Inflammatory macrophage (primary cell): ENCODE data around the gene CLIC5.

Source experiments
- DNase-seq, 2 donors: peaks; one replicate each; pipeline ENCODE4 v3.0.0-alpha.2; 2020 to 2022
- total RNA-seq, 18 experiments: gene quantifications; one replicate each; lab custom pipeline; 2026; ENCODE audit warnings: mixed read lengths in 6 of 18, inconsistent platforms in 2 of 18; lab: John Stamatoyannopoulos, UW

The CLIC5 gene
- 0 to 0.36 (median 0.10) reads per million in 18 experiments for total RNA-seq

- peak in 1 of 2 donors; percentile 30 for DNase-seq
These were observed at the start of gene CLIC5 for GRCh38 chr6:46015119-46015968. TSS of gene CLIC5 (minus strand) at chr6:46015860. CDS start at chr6:46015542, 318 bp downstream.

- no peak for DNase-seq
These were observed 47.3 kb upstream of the CLIC5 start for GRCh38 chr6:46062991-46063390.

- DNase-seq = no peak
These were observed 46.7 kb upstream of the CLIC5 start for GRCh38 chr6:46062312-46062711.

GRCh38 chr6:46061497-46061896 lies 45.8 kb upstream of the CLIC5 start:
- DNase-seq = no peak

GRCh38 chr6:46059608-46060007 lies 43.9 kb upstream of the CLIC5 start:
- peak; percentile 64 to 73 for DNase-seq

GRCh38 chr6:46058951-46059350 lies 43.3 kb upstream of the CLIC5 start:
- no peak for DNase-seq

GRCh38 chr6:46057792-46058191 lies 42.1 kb upstream of the CLIC5 start:
- no peak for DNase-seq

GRCh38 chr6:46056906-46057529 lies 41.4 kb upstream of the CLIC5 start:
- peak; percentile 16 to 26 for DNase-seq

- DNase-seq = no peak
These were observed 38.9 kb upstream of the CLIC5 start for GRCh38 chr6:46054516-46054915.

- peak; percentile 30 to 82 for DNase-seq
These were observed 37.6 kb upstream of the CLIC5 start for GRCh38 chr6:46053039-46053933.

- no peak for DNase-seq
These were observed 36.8 kb upstream of the CLIC5 start for GRCh38 chr6:46052479-46052878.

- DNase-seq = peak; percentile 17 to 78
These were observed 36.3 kb upstream of the CLIC5 start for GRCh38 chr6:46051962-46052361.

- no peak for DNase-seq
These were observed 35.3 kb upstream of the CLIC5 start for GRCh38 chr6:46050845-46051405.

GRCh38 chr6:46048646-46049297 lies 33.1 kb upstream of the CLIC5 start:
- no peak for DNase-seq

- no peak for DNase-seq
These were observed 31.0 kb upstream of the CLIC5 start for GRCh38 chr6:46046558-46047174.

- peak; percentile 81 to 85 for DNase-seq
These were observed 29.4 kb upstream of the CLIC5 start for GRCh38 chr6:46044881-46045617.

GRCh38 chr6:46042355-46042999 lies 26.8 kb upstream of the CLIC5 start:
- DNase-seq = peak; percentile 58 to 74

- DNase-seq = no peak
These were observed 24.6 kb upstream of the CLIC5 start for GRCh38 chr6:46040288-46040687.

- no peak for DNase-seq
These were observed 24.0 kb upstream of the CLIC5 start for GRCh38 chr6:46039646-46040045.

- DNase-seq = no peak
These were observed 21.3 kb upstream of the CLIC5 start for GRCh38 chr6:46036911-46037310.
